ENCODE measurements around the gene CYLD. TPM values are rescaled to one million over a fixed set of nuclear protein-coding genes. Genes with fewer than 3 reads are reported as not detected.

Gene CYLD
- total and polyA plus RNA-seq, 10 of the 15 experiments (the other 5 are each of a cell fraction or from before 2014, with no cell fraction given), result 19.2 to 106 (median 46.1) TPM

DNA sequence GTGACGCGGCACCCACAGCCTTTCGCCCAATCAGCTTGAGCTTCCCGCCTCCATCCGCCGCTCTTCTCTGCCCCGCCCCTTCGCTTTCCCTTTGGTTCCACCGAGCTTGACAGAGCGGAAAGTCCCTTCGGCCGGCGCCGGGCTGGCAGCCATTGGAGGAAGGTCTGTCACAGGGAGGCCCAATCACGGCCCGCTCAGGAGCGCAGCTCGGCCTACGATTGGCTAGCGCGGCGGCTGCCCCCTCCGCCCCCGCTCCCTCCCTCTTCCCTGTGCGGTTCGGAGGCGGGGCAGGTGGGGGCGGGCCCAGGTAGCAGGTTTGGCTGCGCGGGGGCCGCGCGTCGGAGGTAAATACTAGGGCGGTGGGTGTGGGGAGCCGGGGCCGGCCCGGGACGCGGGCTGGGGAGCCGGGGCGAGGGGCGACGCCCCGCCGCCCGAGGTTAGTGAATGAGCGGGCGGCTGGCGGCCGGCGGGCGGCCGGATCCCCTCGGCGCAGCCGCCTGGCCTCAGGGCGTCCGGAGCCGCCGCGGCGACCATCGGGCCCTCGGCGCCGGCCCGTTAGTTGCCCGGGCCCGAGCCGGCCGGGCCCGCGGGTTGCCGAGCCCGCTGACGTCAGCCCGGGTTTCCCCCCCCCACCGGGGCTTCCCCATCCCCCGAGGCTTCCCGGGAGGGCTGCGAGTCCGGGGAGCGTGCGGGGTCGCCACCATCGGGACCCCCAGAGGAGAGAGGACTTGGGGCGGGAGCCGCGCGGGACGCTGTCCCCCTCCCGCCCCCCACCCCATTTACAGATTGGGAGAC lies at the start of gene CYLD (continued):
- TF ChIP-seq PKNOX1 (IDR thresholded peaks at IDR 0.05) (peak; percentile 92), HDAC6 (IDR thresholded peaks at IDR 0.05; ENCODE audit: unreplicated experiment) (no peak), SREBF2 (IDR thresholded peaks at IDR 0.05; ENCODE audit: low read length) (no peak), IKZF1 (conservative IDR thresholded peaks at IDR 0.05) (peak; percentile 78), GATAD2B (conservative IDR thresholded peaks at IDR 0.05; ENCODE audit: low read depth) (peak; percentile 90; the same call in 1 of the 2 replicates), TCF7 (IDR thresholded peaks at IDR 0.05; ENCODE audit: borderline replicate concordance) (no peak), SUPT20H (IDR thresholded peaks at IDR 0.05; ENCODE audit: borderline replicate concordance, control insufficient read depth, low read depth, low read length) (no peak), ESRRA (IDR thresholded peaks at IDR 0.05; ENCODE audit: low read length) (no peak), CREB1 (IDR thresholded peaks at IDR 0.05; ENCODE audit: low read depth) (peak; percentile 84), SMARCA5 (IDR thresholded peaks at IDR 0.05) (peak; percentile 28; the same call in 1 of the 2 replicates), ZBTB40 (IDR thresholded peaks at IDR 0.05; ENCODE audit: borderline replicate concordance) (peak; percentile 65; the same call in 1 of the 2 replicates), RAD51 (IDR thresholded peaks at IDR 0.05) (no peak), POLR2AphosphoS2 (IDR thresholded peaks at IDR 0.05; ENCODE audit: low read depth, low read length) (0 out of 2 replicates have a peak, but pooled peaks have one; percentile 22), STAT3 (IDR thresholded peaks at IDR 0.05; ENCODE audit: low read depth, low read length) (no peak), SP1 (IDR thresholded peaks at IDR 0.05; ENCODE audit: low read depth, low read length) (peak; percentile 97), HDAC2 (IDR thresholded peaks at IDR 0.05) (no peak), NFYB (IDR thresholded peaks at IDR 0.05; ENCODE audit: insufficient read depth, low read depth, low read length) (peak; percentile 75), FOS (IDR thresholded peaks at IDR 0.05; ENCODE audit: borderline replicate concordance, extremely low read depth, insufficient read length) (peak; percentile 64), TBL1XR1 (IDR thresholded peaks at IDR 0.05; ENCODE audit: low read depth, low read length) (no peak), MEF2A (IDR thresholded peaks at IDR 0.05; ENCODE audit: insufficient read depth, low read depth, low read length) (peak; percentile 24; the same call in 1 of the 2 replicates), IKZF2 (IDR thresholded peaks at IDR 0.05) (no peak), ZNF687 (IDR thresholded peaks at IDR 0.05) (peak; percentile 39; the same call in 1 of the 2 replicates), BCL11A (IDR thresholded peaks at IDR 0.05; ENCODE audit: low read depth, low read length) (no peak)
